Erythroblast (primary cell): ENCODE results near the gene AKR7A2.

Experiments
- GATA1 ChIP-seq: IDR thresholded peaks from 2 replicates; pipeline ENCODE4 v1.6.1; 2011; ENCODE audit warnings: low read depth, mild to moderate bottlenecking, control low read depth, low read length, moderate library complexity
- POLR2A ChIP-seq: IDR thresholded peaks from 2 replicates; pipeline ENCODE4 v1.6.1; 2011; ENCODE audit warnings: mild to moderate bottlenecking, low read length

GRCh38 chr1:19310720-19311502 is 1.0 kb downstream of the AKR7A2 start:
- TF ChIP-seq POLR2A (no peak), GATA1 (no peak)
